Smooth muscle cell (in vitro differentiated cells): ENCODE measurements around the gene IL2RG. TPM values are rescaled to one million over a fixed set of nuclear protein-coding genes. Genes with fewer than 3 reads are reported as not detected.

Source experiments
- DNase-seq: peaks from one replicate; lab custom pipeline; 2025; ENCODE audit not compliant: unreplicated experiment; lab: John Stamatoyannopoulos, UW
- H2AFZ ChIP-seq: fragments of 200-600 bp; sonication (generic); 2 replicates; pipeline ENCODE4 v1.6.0; 2016; ENCODE audit warnings: antibody characterized with exemption, low read depth, mild to moderate bottlenecking
- H3F3A ChIP-seq: fragments of 200-600 bp; sonication (generic); 2 replicates; pipeline ENCODE4 v1.6.0; 2017; ENCODE audit warnings: antibody characterized with exemption, low read depth
- H3K27ac ChIP-seq: fragments of 200-600 bp; sonication (generic); 2 replicates; pipeline ENCODE4 v1.5.1; 2016; ENCODE audit warnings: low read depth, mild to moderate bottlenecking
- H3K27me3 ChIP-seq: fragments of 200-600 bp; sonication (generic); 2 replicates; pipeline ENCODE4 v1.6.1; 2016; ENCODE audit warnings: low read depth, mild to moderate bottlenecking
- H3K36me3 ChIP-seq: fragments of 200-600 bp; sonication (generic); 2 replicates; pipeline ENCODE4 v1.5.1; 2016; ENCODE audit warnings: low read depth
- H3K4me1 ChIP-seq: fragments of 200-600 bp; sonication (generic); 2 replicates; pipeline ENCODE4 v1.5.1; 2016; ENCODE audit warnings: low read depth
- H3K4me2 ChIP-seq: fragments of 200-600 bp; sonication (generic); 2 replicates; pipeline ENCODE4 v1.6.0; 2016; ENCODE audit warnings: mild to moderate bottlenecking
- H3K4me3 ChIP-seq: fragments of 200-600 bp; sonication (generic); 2 replicates; pipeline ENCODE4 v1.5.1; 2016; ENCODE audit warnings: mild to moderate bottlenecking
- H3K79me2 ChIP-seq: fragments of 200-600 bp; sonication (generic); 2 replicates; pipeline ENCODE4 v1.6.0; 2016; ENCODE audit warnings: low read depth, mild to moderate bottlenecking
- H3K9ac ChIP-seq: fragments of 200-600 bp; sonication (generic); 2 replicates; pipeline ENCODE4 v1.6.0; 2016; ENCODE audit warnings: low read depth
- H3K9me3 ChIP-seq: fragments of 200-600 bp; sonication (generic); replicated peaks from 2 replicates; pipeline ENCODE4 v1.5.1; 2016; ENCODE audit warnings: low read depth
- H4K20me1 ChIP-seq: fragments of 200-600 bp; sonication (generic); 2 replicates; pipeline ENCODE4 v1.6.0; 2016; ENCODE audit warnings: low read depth
- WGBS: methylation state at CpG from one replicate; pipeline ENCODE4 v1.1.7; 2016; ENCODE audit warnings: low lambda C conversion rate; 5-methylcytosine and 5-hydroxymethylcytosine counted together
- polyA plus RNA-seq: library from polyadenylated mRNA; unstranded; fragments of >200 nt; fragmentation: Nextera tagmentation; extraction: Ambion mirVana; gene quantifications from 2 replicates; pipeline ENCODE4 v1.2.1, GENCODE V29; 2016
- total RNA-seq: library from RNA; depleted of rRNA; stranded (reverse); fragments of >200 nt; gene quantifications from 2 replicates; pipeline ENCODE4 v1.2.3, GENCODE V29; 2014
- TF ChIP-seq, protein P1 (sequence below): fragments of 200-600 bp; sonication (generic); IDR thresholded peaks from 2 replicates; pipeline ENCODE4 v1.5.1; 2017; ENCODE audit warnings: borderline replicate concordance, mild to moderate bottlenecking, antibody characterized with exemption; ENCODE audit not compliant: insufficient read depth, poor library complexity, severe bottlenecking

Gene IL2RG
- total and polyA plus RNA-seq, 2 experiments from 2014 or later: not detected

DNA sequence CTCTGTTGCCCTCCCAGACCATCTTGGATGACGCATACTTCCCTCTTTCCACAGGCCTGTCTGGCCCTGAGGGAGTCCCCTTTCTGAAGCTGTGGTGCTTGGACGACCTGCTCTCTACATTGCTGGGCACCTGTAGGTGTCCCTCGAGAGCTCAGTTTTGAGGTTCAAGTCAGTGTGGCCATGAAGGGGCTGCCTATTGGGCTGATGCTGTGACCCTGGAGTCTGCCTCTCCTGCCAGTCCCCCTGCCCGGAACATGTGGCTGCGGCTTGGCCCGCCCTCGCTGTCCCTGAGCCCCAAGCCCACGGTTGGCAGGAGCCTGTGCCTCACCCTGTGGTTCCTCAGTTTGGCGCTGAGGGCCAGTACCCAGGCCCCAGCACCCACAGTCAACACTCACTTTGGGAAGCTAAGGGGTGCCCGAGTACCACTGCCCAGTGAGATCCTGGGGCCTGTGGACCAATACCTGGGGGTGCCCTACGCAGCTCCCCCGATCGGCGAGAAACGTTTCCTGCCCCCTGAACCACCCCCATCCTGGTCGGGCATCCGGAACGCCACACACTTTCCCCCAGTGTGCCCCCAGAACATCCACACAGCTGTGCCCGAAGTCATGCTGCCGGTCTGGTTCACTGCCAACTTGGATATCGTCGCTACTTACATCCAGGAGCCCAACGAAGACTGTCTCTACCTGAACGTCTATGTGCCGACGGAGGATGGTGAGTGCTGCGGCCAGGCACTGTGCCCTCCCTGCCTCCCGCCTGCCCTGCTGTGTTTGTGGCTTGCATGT lies 36.3 kb upstream of the IL2RG start:
- 93% methylated on average over 22 of the region's 28 CpGs for WGBS
- no peaks in the 10 kb centered on the region for H3K36me3 ChIP-seq
- no peak for DNase-seq
- no peaks in the 10 kb centered on the region for H4K20me1 ChIP-seq
- no peak overlapping the region for H2AFZ ChIP-seq
- H3K9ac ChIP-seq: no peak overlapping the region
- H3K79me2 ChIP-seq: no peaks in the 10 kb centered on the region
- no peak overlapping the region for H3K4me3 ChIP-seq
- H3K27me3 ChIP-seq: no peaks in the 10 kb centered on the region
- H3F3A ChIP-seq: no peaks in the 10 kb centered on the region
- H3K9me3 ChIP-seq: no peaks in the 10 kb centered on the region
- no peaks in the 10 kb centered on the region for H3K4me1 ChIP-seq
- TF ChIP-seq, protein P1, sequence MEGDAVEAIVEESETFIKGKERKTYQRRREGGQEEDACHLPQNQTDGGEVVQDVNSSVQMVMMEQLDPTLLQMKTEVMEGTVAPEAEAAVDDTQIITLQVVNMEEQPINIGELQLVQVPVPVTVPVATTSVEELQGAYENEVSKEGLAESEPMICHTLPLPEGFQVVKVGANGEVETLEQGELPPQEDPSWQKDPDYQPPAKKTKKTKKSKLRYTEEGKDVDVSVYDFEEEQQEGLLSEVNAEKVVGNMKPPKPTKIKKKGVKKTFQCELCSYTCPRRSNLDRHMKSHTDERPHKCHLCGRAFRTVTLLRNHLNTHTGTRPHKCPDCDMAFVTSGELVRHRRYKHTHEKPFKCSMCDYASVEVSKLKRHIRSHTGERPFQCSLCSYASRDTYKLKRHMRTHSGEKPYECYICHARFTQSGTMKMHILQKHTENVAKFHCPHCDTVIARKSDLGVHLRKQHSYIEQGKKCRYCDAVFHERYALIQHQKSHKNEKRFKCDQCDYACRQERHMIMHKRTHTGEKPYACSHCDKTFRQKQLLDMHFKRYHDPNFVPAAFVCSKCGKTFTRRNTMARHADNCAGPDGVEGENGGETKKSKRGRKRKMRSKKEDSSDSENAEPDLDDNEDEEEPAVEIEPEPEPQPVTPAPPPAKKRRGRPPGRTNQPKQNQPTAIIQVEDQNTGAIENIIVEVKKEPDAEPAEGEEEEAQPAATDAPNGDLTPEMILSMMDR: no peak
- H3K4me2 ChIP-seq: no peak overlapping the region
- H3K27ac ChIP-seq: no peak overlapping the region

GRCh38 chrX:71144651-71145050 lies 33.3 kb upstream of the IL2RG start, which contains the start of gene NLGN3:
TSS of gene NLGN3 (plus strand) at chrX:71144841. CDS start at chrX:71147750, 2,909 bp downstream.
- H4K20me1 ChIP-seq: no peaks in the 10 kb centered on the region
- H3K9me3 ChIP-seq: no peaks in the 10 kb centered on the region
- H3K4me3 ChIP-seq: peak within 1 kb of the TSS; percentile 40
- no peak within 1 kb of the TSS for H3K27ac ChIP-seq
- no peaks in the 10 kb centered on the region for H3K79me2 ChIP-seq
- WGBS: 61% methylated on average over 25 of the region's 28 CpGs
- no peaks in the 10 kb centered on the region for H3K4me1 ChIP-seq
- H2AFZ ChIP-seq: no peak within 1 kb of the TSS
- no peak within 1 kb of the TSS for H3K9ac ChIP-seq
- DNase-seq: no peak
- peak within 1 kb of the TSS; percentile 76 for H3K4me2 ChIP-seq
- no peaks in the 10 kb centered on the region for H3F3A ChIP-seq
- TF ChIP-seq, protein P1: no peak
- no peaks in the 10 kb centered on the region for H3K27me3 ChIP-seq
- no peaks in the 10 kb centered on the region for H3K36me3 ChIP-seq

DNA sequence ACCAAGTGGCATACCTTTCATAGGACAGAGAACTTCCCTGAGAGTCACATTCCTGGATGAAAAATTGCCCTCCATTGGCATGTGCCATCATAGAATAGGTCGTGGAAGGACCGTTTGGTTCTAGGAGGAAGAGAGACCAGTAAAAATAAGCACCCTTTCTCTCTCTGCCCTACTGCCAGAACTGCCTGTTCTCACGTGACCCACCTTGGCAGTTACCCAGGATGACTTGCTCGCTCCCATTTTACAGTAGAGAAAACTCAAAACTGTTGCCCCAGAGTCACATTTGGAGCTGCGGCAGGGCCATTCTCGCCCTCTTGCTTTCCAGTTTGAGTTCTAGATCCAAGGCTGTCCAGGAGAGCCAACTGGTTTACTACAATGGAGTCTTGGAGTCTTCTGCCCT lies 32.1 kb upstream of the IL2RG start:
- Histone ChIP-seq H3F3A (no peaks in the 10 kb centered on the region), H3K4me1 (no peaks in the 10 kb centered on the region), H4K20me1 (no peaks in the 10 kb centered on the region), H3K27me3 (no peaks in the 10 kb centered on the region), H3K4me2 (no peak overlapping the region), H3K79me2 (no peaks in the 10 kb centered on the region), H3K9ac (no peak overlapping the region), H3K27ac (no peak overlapping the region), H3K9me3 (no peaks in the 10 kb centered on the region), H3K36me3 (no peaks in the 10 kb centered on the region), H2AFZ (no peak overlapping the region), H3K4me3 (no peak overlapping the region)
- 81% methylated on average over 6 of the region's 6 CpGs for WGBS
- TF ChIP-seq, protein P1: no peak
- DNase-seq: no peak

DNA sequence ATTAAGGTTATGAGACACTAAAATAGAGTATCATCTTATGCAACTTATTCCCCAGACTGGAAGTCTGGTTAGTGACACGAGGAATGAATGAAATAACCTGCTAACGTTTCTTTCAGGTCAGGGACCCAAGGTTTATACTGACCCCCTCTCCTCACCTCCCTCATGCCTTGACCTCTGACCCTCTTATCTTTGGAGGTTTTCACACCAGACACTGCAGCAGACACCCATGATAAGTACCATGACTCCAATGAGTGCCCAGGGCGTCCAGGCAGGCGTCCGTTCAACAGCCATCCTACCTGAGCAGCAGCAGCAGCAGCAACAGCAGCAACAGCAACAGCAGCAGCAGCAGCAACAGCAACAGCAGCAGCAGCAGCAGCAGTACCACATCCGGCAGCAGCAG lies 29.1 kb upstream of the IL2RG start:
- Histone ChIP-seq H3K27me3 (no peaks in the 10 kb centered on the region), H2AFZ (no peak overlapping the region), H3K4me3 (no peak overlapping the region), H3K9ac (no peak overlapping the region), H3K4me1 (no peaks in the 10 kb centered on the region), H3K79me2 (no peaks in the 10 kb centered on the region), H3K36me3 (no peaks in the 10 kb centered on the region), H3K4me2 (no peak overlapping the region), H3F3A (no peaks in the 10 kb centered on the region), H3K9me3 (no peaks in the 10 kb centered on the region), H4K20me1 (no peaks in the 10 kb centered on the region), H3K27ac (no peak overlapping the region)
- TF ChIP-seq, protein P1: no peak
- WGBS: 68% methylated on average over 6 of the region's 6 CpGs
- DNase-seq: no peak
